Tibial nerve (tissue), 4 donors: Measurements from ENCODE around the gene IL37. TPM values are rescaled to one million over a fixed set of nuclear protein-coding genes. Genes with fewer than 3 reads are reported as not detected.

Source experiments
- DNase-seq, 2 donors: peaks; one replicate each; pipeline ENCODE4 v3.0.0-alpha.2; 2019; ENCODE audit warnings: low spot score in 2 of 2
- H3K27ac ChIP-seq, 4 donors: fragments of 200-600 bp; sonication (generic) in 3 of 4; one replicate each; pipeline ENCODE4 v1.5.1; 2017 to 2019; ENCODE audit warnings: mild to moderate bottlenecking in 1 of 4
- H3K27me3 ChIP-seq, 2 donors: fragments of 200-600 bp; sonication (generic) in 1 of 2; one replicate each; pipeline versions ENCODE4 v1.5.1 to v1.6.0; 2017 to 2019
- H3K36me3 ChIP-seq, 3 donors: fragments of 200-600 bp; sonication (generic); one replicate each; pipeline ENCODE4 v1.5.1; 2018 to 2019
- H3K4me1 ChIP-seq, 4 donors: fragments of 200-600 bp; sonication (generic) in 3 of 4; one replicate each; pipeline ENCODE4 v1.5.1; 2017 to 2019
- H3K4me3 ChIP-seq, 4 donors: fragments of 200-600 bp; sonication (generic) in 3 of 4; one replicate each; pipeline ENCODE4 v1.5.1; 2017 to 2019; ENCODE audit warnings: mild to moderate bottlenecking in 1 of 4, moderate library complexity in 1 of 4
- H3K9me3 ChIP-seq, 4 donors: fragments of 200-600 bp; sonication (generic) in 3 of 4; one replicate each; pipeline ENCODE4 v1.5.1; 2017 to 2019
- CTCF ChIP-seq, 5 experiments: fragments of 200-600 bp in 3 of 5; fragments of 450-650 bp in 2 of 5; sonication (generic) in 3 of 5; IDR thresholded peaks; one replicate each; pipeline ENCODE4 v1.5.1; 2016 to 2019; ENCODE audit warnings: antibody characterized with exemption in 5 of 5, mild to moderate bottlenecking in 3 of 5, moderate library complexity in 2 of 5
- EP300 ChIP-seq, 2 donors: sonication (generic); formaldehyde crosslinking; IDR thresholded peaks; one replicate each; pipeline ENCODE4 v1.6.1; 2017; ENCODE audit warnings: antibody characterized with exemption in 2 of 2, mild to moderate bottlenecking in 1 of 2
- POLR2A ChIP-seq, 2 donors: fragments of 450-650 bp; IDR thresholded peaks; one replicate each; pipeline ENCODE4 v1.6.1; 2017; ENCODE audit warnings: antibody characterized with exemption in 2 of 2, mild to moderate bottlenecking in 2 of 2, moderate library complexity in 2 of 2
- WGBS, 2 donors: methylation state at CpG; one replicate each; pipeline ENCODE4 v1.1.5; 2018; 5-methylcytosine and 5-hydroxymethylcytosine counted together
- total RNA-seq, 4 donors: library from RNA; depleted of rRNA; stranded (reverse); fragments of >200 nt; gene quantifications; one replicate each; pipeline ENCODE4 v1.1.0, GENCODE V29; 2016

Gene IL37
- total RNA-seq, 4 donors from 2014 or later = not detected

DNA sequence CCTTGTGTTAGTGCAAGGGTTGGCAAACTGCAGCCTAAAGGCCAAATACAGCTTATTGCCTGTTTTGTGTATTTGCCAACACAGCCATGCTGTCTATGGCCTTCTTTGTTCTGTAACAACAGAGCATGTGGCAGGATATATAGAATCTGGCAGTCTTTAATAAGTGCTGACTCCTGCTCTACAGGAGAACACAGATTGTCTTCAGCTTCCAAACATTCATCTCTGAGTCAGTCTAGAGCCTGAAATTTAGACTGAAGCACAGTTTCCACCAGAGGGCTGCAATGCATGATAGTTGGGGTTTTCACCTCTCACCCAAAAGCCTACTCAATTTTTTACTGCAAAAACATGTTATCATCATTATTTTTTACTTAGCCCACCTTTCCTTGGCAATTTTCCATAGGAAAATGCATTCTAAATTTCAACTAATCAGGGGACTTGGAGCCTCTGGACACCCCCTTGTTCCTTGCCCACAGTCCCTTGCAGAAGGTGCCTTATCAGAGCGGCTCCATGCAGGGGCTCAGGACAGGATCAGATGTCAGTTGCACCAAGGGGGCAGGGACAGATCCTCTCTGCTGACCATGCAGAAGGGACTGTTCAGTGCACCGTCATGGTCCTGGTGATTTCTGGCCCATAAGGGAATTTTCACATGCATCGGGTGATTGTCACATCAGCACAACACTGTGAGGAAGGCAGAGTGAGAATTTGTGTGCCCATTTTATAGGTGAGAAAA is 12.4 kb downstream of the IL37 start:
- Histone ChIP-seq H3K36me3 (no peaks in the 10 kb centered on the region), H3K4me3 (no peak overlapping the region), H3K27ac (no peak overlapping the region), H3K27me3 (no peaks in the 10 kb centered on the region), H3K4me1 (no peaks in the 10 kb centered on the region), H3K9me3 (no peaks in the 10 kb centered on the region)
- WGBS, 2 donors = 57 to 60% methylated on average over 3 of the region's 3 CpGs
- TF ChIP-seq POLR2A (IDR thresholded peaks at IDR 0.05) (no peak), CTCF (IDR thresholded peaks at IDR 0.05) (no peak), EP300 (IDR thresholded peaks at IDR 0.05) (no peak)
- no peak for DNase-seq

GRCh38 chr2:112923967-112924338 is 13.0 kb downstream of the IL37 start:
- H3K27ac ChIP-seq = no peak overlapping the region
- H3K36me3 ChIP-seq = no peaks in the 10 kb centered on the region
- 90 to 92% methylated on average over 5 of the region's 5 CpGs for WGBS, 2 donors
- TF ChIP-seq POLR2A (IDR thresholded peaks at IDR 0.05) (no peak), CTCF (IDR thresholded peaks at IDR 0.05) (no peak), EP300 (IDR thresholded peaks at IDR 0.05) (no peak)
- no peaks in the 10 kb centered on the region for H3K27me3 ChIP-seq
- H3K4me1 ChIP-seq = no peaks in the 10 kb centered on the region
- H3K9me3 ChIP-seq = no peaks in the 10 kb centered on the region
- DNase-seq = no peak
- H3K4me3 ChIP-seq = no peak overlapping the region

- Histone ChIP-seq H3K36me3 (no peaks in the 10 kb centered on the region), H3K9me3 (no peaks in the 10 kb centered on the region), H3K27ac (no peak overlapping the region), H3K4me1 (no peaks in the 10 kb centered on the region), H3K4me3 (no peak overlapping the region), H3K27me3 (no peaks in the 10 kb centered on the region)
- no peak for DNase-seq
- WGBS, 2 donors = 44% methylated on average over 2 of the region's 2 CpGs
- TF ChIP-seq CTCF (IDR thresholded peaks at IDR 0.05) (no peak), EP300 (IDR thresholded peaks at IDR 0.05) (no peak), POLR2A (IDR thresholded peaks at IDR 0.05) (no peak)
Observed at GRCh38 chr2:112924360-112924759, 13.4 kb downstream of the IL37 start.

DNA sequence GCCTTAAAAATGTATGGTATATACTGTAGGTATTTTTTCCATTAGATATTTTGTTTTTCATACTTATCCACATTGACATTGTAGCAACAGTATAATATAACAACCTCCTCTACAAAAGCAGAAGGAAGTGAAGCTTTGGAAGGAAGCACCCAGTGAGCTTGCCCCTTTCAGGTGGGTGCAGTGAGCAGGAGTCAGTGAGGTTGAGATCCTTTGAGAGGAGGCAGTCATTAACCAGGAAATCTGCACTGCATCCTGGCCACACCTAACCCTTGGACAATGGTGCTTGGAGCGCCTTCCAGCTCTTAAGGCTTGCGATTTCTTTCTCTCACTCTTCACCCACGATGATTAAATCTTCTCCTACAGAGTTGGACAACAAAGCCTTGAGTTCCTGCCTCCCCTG is 13.9 kb downstream of the IL37 start:
- TF ChIP-seq EP300 (IDR thresholded peaks at IDR 0.05) = no peak
- TF ChIP-seq CTCF (IDR thresholded peaks at IDR 0.05) = no peak
- no peak for TF ChIP-seq POLR2A (IDR thresholded peaks at IDR 0.05)
- no peaks in the 10 kb centered on the region for H3K27me3 ChIP-seq
- no peaks in the 10 kb centered on the region for H3K36me3 ChIP-seq
- H3K4me3 ChIP-seq = no peak overlapping the region
- DNase-seq = no peak
- no peaks in the 10 kb centered on the region for H3K9me3 ChIP-seq
- no peaks in the 10 kb centered on the region for H3K4me1 ChIP-seq
- WGBS, 2 donors = 69 to 72% methylated on average over 3 of the region's 3 CpGs
- H3K27ac ChIP-seq = no peak overlapping the region

DNA sequence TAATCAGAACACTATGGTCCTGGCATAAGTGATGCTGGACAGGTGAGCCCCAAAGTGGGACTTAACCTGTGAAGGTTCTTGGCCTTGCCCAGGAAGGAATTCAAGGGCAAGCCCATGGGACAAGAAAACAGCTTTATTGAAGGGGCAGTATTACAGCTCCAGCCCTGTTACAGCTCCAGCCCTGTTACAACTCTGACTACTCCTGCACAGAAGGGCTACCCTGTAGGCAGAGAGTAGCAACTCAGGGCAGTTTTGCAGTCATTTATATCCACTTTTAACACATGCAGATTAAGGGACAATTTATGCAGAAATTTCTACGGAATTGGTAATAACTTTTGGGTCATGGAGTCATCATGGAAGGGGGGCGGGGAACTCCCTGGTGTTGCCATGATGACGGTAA is 15.7 kb downstream of the IL37 start:
- TF ChIP-seq CTCF (IDR thresholded peaks at IDR 0.05) (no peak), POLR2A (IDR thresholded peaks at IDR 0.05) (no peak), EP300 (IDR thresholded peaks at IDR 0.05) (no peak)
- H3K27me3 ChIP-seq = no peaks in the 10 kb centered on the region
- no peak overlapping the region for H3K4me3 ChIP-seq
- H3K36me3 ChIP-seq = no peaks in the 10 kb centered on the region
- H3K4me1 ChIP-seq = no peaks in the 10 kb centered on the region
- 79 to 85% methylated on average over 3 of the region's 3 CpGs for WGBS, 2 donors
- DNase-seq = no peak
- H3K9me3 ChIP-seq = no peaks in the 10 kb centered on the region
- H3K27ac ChIP-seq = no peak overlapping the region
